ENCODE results near the gene KDM4B.

- no peak for TF ChIP-seq CTCF (conservative IDR thresholded peaks at IDR 0.05)
- TF ChIP-seq ZFX (IDR thresholded peaks at IDR 0.05) = no peak
Observed at GRCh38 chr19:5002143-5002542, 33.2 kb downstream of the KDM4B start.

Measured in C4-2B (cell line).